ENCODE data around the gene ITGB6. TPM values are rescaled to one million over a fixed set of nuclear protein-coding genes. Genes with fewer than 3 reads are reported as not detected.

ITGB6 gene
- total RNA-seq, 2 donors from 2014 or later, result 7.3 to 12.3 TPM

GRCh38 chr2:160111951-160112798, 87.9 kb downstream of the ITGB6 start:
- intact Hi-C loops (cut with DNase I), result loop anchor here (2.0 to 5.0 kb wide), 2 partner anchors 883 to 950 kb away; no protein-coding TSS in a partner anchor
- no peak overlapping the region for H3K27ac ChIP-seq
- H3K27me3 ChIP-seq (replicated peaks; ENCODE audit: insufficient read depth), result no peaks in the 10 kb centered on the region
- no peaks in the 10 kb centered on the region for H3K36me3 ChIP-seq
- no peak for DNase-seq (ENCODE audit: low spot score)
- TF ChIP-seq CTCF (IDR thresholded peaks at IDR 0.05), result no peak
- TF ChIP-seq POLR2AphosphoS5 (IDR thresholded peaks at IDR 0.05), result no peak
- TF ChIP-seq POLR2A (IDR thresholded peaks at IDR 0.05), result no peak
- H3K4me1 ChIP-seq (replicated peaks), result no peaks in the 10 kb centered on the region
- H3K9me3 ChIP-seq, result no peaks in the 10 kb centered on the region
- WGBS, result 84% methylated on average over 8 of the region's 8 CpGs
- H3K4me3 ChIP-seq, result no peak overlapping the region

- Histone ChIP-seq H3K4me1 (replicated peaks) (no peaks in the 10 kb centered on the region), H3K27me3 (replicated peaks; ENCODE audit: insufficient read depth) (no peaks in the 10 kb centered on the region), H3K27ac (no peak overlapping the region), H3K36me3 (no peaks in the 10 kb centered on the region), H3K9me3 (no peaks in the 10 kb centered on the region), H3K4me3 (no peak overlapping the region)
- TF ChIP-seq CTCF (IDR thresholded peaks at IDR 0.05), result no peak
- no peak for TF ChIP-seq POLR2AphosphoS5 (IDR thresholded peaks at IDR 0.05)
- no peak for TF ChIP-seq POLR2A (IDR thresholded peaks at IDR 0.05)
- no peak for DNase-seq (ENCODE audit: low spot score)
- 83% methylated on average over 7 of the region's 7 CpGs for WGBS
- intact Hi-C loops (cut with DNase I), result loop anchor here (2.0 to 5.0 kb wide), 2 partner anchors 884 to 952 kb away; no protein-coding TSS in a partner anchor
These were observed 89.3 kb downstream of the ITGB6 start for GRCh38 chr2:160110674-160111239.

- no peaks in the 10 kb centered on the region for H3K9me3 ChIP-seq
- H3K27me3 ChIP-seq (replicated peaks; ENCODE audit: insufficient read depth), result no peaks in the 10 kb centered on the region
- intact Hi-C loops (cut with DNase I), result loop anchor here (2.0 to 5.0 kb wide), 2 partner anchors 885 to 952 kb away; no protein-coding TSS in a partner anchor
- no peaks in the 10 kb centered on the region for H3K36me3 ChIP-seq
- H3K4me1 ChIP-seq (replicated peaks), result no peaks in the 10 kb centered on the region
- TF ChIP-seq POLR2AphosphoS5 (IDR thresholded peaks at IDR 0.05) (no peak), CTCF (IDR thresholded peaks at IDR 0.05) (peak in 3 of 4 experiments; percentile 76 to 77 (median 76))
- H3K4me3 ChIP-seq, result no peak overlapping the region
- DNase-seq (ENCODE audit: low spot score), result peak; percentile 73
- H3K27ac ChIP-seq, result no peak overlapping the region
- 41% methylated on average over 8 of the region's 8 CpGs for WGBS
These were observed 90.0 kb downstream of the ITGB6 start for GRCh38 chr2:160109939-160110673.

GRCh38 chr2:160109243-160109642, 90.8 kb downstream of the ITGB6 start:
- H3K27ac ChIP-seq, result no peak overlapping the region
- H3K27me3 ChIP-seq (replicated peaks; ENCODE audit: insufficient read depth), result no peaks in the 10 kb centered on the region
- no peaks in the 10 kb centered on the region for H3K9me3 ChIP-seq
- WGBS, result 96% methylated on average over 3 of the region's 3 CpGs
- TF ChIP-seq CTCF (IDR thresholded peaks at IDR 0.05), result no peak
- no peak for TF ChIP-seq POLR2A (IDR thresholded peaks at IDR 0.05)
- no peak for TF ChIP-seq POLR2AphosphoS5 (IDR thresholded peaks at IDR 0.05)
- intact Hi-C loops (cut with DNase I), result no loop called here
- H3K4me3 ChIP-seq, result no peak overlapping the region
- no peak for DNase-seq (ENCODE audit: low spot score)
- no peaks in the 10 kb centered on the region for H3K4me1 ChIP-seq (replicated peaks)
- H3K36me3 ChIP-seq, result no peaks in the 10 kb centered on the region
